SH-SY5Y (cell line): Measurements from ENCODE around the gene KCTD20.

Experiments
- GATA2 ChIP-seq: IDR thresholded peaks from 2 replicates; pipeline ENCODE4 v1.6.1; 2011; ENCODE audit warnings: mild to moderate bottlenecking, low read depth, low read length
- GATA3 ChIP-seq: IDR thresholded peaks from 2 replicates; pipeline ENCODE4 v1.6.1; 2011; ENCODE audit warnings: low read depth, mild to moderate bottlenecking, low read length, moderate library complexity

DNA sequence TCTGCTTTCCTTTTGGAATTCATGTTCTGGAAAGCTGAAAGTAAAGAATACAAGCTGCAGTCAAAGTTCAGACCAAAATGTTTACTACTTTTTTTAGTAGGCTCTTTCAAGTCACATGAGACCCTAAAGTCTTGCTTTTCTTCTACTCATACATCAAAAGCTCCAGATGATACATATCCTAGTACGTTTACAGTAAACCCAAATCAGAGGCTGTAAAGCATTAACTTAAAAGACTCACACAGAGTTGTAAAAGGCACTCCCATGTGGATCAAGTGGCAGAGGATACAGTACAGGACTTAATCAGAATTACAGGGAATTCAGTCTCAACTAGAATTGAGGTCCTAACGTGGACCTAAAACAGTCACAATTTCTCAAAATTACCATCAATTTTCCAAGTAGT is 63.8 kb downstream of the KCTD20 start:
- TF ChIP-seq GATA2 (no peak), GATA3 (no peak)
